ENCODE results near the gene SYTL3.

DNA sequence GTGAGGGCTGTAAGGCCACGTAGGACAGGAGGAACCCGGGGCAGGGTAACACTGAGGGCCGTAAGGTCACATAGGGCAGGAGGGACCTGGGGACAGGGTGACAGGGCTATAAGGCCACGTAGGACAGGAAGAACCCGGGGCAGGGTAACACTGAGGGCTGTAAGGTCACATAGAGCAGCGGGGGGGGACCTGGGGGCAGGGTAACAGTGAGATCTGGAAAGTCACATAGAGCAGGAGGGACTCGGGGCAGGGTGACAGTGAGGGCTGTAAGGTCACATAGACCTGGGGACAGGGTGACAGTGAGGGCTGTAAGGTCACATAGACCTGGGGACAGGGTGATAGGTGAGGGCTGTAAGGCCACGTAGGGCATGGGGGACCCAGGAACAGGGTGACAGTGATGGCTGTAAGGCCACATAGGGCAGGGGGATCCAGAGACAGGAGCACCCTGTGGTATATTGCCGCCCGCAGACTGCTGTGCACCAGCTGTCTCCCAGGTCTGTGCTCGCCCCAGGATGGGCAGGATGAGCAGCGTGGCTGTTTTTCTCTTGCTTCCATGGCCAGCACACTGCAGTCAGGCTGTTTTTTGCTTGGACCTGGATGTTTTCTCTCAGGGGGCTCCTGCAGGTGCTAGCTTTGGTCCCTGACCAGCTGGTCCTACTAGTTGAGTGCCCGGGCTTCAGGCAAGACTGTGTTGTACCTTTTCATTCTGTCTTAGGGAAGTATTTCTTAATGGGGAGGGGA is 55.7 kb downstream of the SYTL3 start:
- no peak for TF ChIP-seq EZH2 (IDR thresholded peaks at IDR 0.05; ENCODE audit: low read length)
- TF ChIP-seq, protein P1, sequence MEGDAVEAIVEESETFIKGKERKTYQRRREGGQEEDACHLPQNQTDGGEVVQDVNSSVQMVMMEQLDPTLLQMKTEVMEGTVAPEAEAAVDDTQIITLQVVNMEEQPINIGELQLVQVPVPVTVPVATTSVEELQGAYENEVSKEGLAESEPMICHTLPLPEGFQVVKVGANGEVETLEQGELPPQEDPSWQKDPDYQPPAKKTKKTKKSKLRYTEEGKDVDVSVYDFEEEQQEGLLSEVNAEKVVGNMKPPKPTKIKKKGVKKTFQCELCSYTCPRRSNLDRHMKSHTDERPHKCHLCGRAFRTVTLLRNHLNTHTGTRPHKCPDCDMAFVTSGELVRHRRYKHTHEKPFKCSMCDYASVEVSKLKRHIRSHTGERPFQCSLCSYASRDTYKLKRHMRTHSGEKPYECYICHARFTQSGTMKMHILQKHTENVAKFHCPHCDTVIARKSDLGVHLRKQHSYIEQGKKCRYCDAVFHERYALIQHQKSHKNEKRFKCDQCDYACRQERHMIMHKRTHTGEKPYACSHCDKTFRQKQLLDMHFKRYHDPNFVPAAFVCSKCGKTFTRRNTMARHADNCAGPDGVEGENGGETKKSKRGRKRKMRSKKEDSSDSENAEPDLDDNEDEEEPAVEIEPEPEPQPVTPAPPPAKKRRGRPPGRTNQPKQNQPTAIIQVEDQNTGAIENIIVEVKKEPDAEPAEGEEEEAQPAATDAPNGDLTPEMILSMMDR (optimal IDR thresholded peaks at IDR 0.05 in 1 of 3, IDR thresholded peaks at IDR 0.05 in 1 of 3, conservative IDR thresholded peaks at IDR 0.05 in 1 of 3; ENCODE audit: extremely low read depth in 1 of 3, insufficient read depth in 2 of 3, low read length in 3 of 3) = no peak

All from keratinocyte (primary cell).